NT2/D1 (cell line): ENCODE measurements around the gene FAM187B.
A peak's percentile ranks its signal among the peaks of the same experiment; 100 is the strongest.
"Not testable (repeated sequence)": the region's sequence is repeated elsewhere in the genome, so short reads cannot be mapped to it uniquely, and the experiment has no call there.

ENCODE experiments used
- DNase-seq: peaks from one replicate; pipeline ENCODE4 v3.0.0-alpha.2; 2011; ENCODE audit warnings: low read depth, low spot score
- H3K27me3 ChIP-seq: 2 replicates; pipeline ENCODE4 v1.6.0; 2011; ENCODE audit warnings: mild to moderate bottlenecking; ENCODE audit not compliant: insufficient read length, insufficient read depth
- H3K36me3 ChIP-seq: 2 replicates; pipeline ENCODE4 v1.6.1; 2011; ENCODE audit warnings: mild to moderate bottlenecking, low read length, mixed read lengths; ENCODE audit not compliant: insufficient read depth, insufficient read length
- H3K4me1 ChIP-seq: 2 replicates; pipeline ENCODE4 v1.5.1; 2011; ENCODE audit not compliant: insufficient read depth, insufficient read length
- H3K4me3 ChIP-seq: 2 replicates; pipeline ENCODE4 v1.5.1; 2011; ENCODE audit warnings: low read depth; ENCODE audit not compliant: insufficient read length
- H3K9ac ChIP-seq: 2 replicates; pipeline ENCODE4 v1.6.0; 2011; ENCODE audit warnings: low read depth; ENCODE audit not compliant: insufficient read length
- H3K9me3 ChIP-seq: 2 replicates; pipeline ENCODE4 v1.5.1; 2011; ENCODE audit warnings: mild to moderate bottlenecking, low read length; ENCODE audit not compliant: insufficient read depth
- SUZ12 ChIP-seq: IDR thresholded peaks from 2 replicates; pipeline ENCODE4 v1.6.1; 2011; ENCODE audit not compliant: insufficient read length, insufficient read depth; ENCODE audit errors: extremely low read depth
- YY1 ChIP-seq: IDR thresholded peaks from 2 replicates; pipeline ENCODE4 v1.6.1; 2011; ENCODE audit not compliant: insufficient read length, insufficient read depth
- ZNF274 ChIP-seq: IDR thresholded peaks from 2 replicates; pipeline ENCODE4 v1.6.1; 2011; ENCODE audit warnings: mild to moderate bottlenecking, low read depth, low read length

The FAM187B gene

GRCh38 chr19:35205733-35206323 is 22.7 kb downstream of the FAM187B start:
- peaks cover 11% of the 10 kb centered on the region for H3K4me1 ChIP-seq
- H3K36me3 ChIP-seq: no peaks in the 10 kb centered on the region
- H3K27me3 ChIP-seq: no peaks in the 10 kb centered on the region
- H3K4me3 ChIP-seq: no peak overlapping the region
- no peaks in the 10 kb centered on the region for H3K9me3 ChIP-seq
- no peak overlapping the region for H3K9ac ChIP-seq
- TF ChIP-seq SUZ12 (no peak), ZNF274 (no peak), YY1 (no peak)
- DNase-seq: no peak

- Histone ChIP-seq H3K4me3 (no peak overlapping the region), H3K27me3 (no peaks in the 10 kb centered on the region), H3K4me1 (peaks cover 11% of the 10 kb centered on the region), H3K9me3 (no peaks in the 10 kb centered on the region), H3K9ac (peak overlapping the region; percentile 22), H3K36me3 (no peaks in the 10 kb centered on the region)
- TF ChIP-seq ZNF274 (no peak), SUZ12 (no peak), YY1 (no peak)
- no peak for DNase-seq
These were observed 23.5 kb downstream of the FAM187B start for GRCh38 chr19:35204799-35205732.

GRCh38 chr19:35202722-35203688 is 25.5 kb downstream of the FAM187B start:
- Histone ChIP-seq H3K36me3 (no peaks in the 10 kb centered on the region), H3K4me1 (peaks cover 11% of the 10 kb centered on the region), H3K4me3 (no peak overlapping the region), H3K9ac (no peak overlapping the region), H3K9me3 (no peaks in the 10 kb centered on the region), H3K27me3 (no peaks in the 10 kb centered on the region)
- TF ChIP-seq SUZ12: no peak
- no peak for TF ChIP-seq ZNF274
- TF ChIP-seq YY1: no peak
- DNase-seq: peak; percentile 92

GRCh38 chr19:35199481-35199880 is 29.1 kb downstream of the FAM187B start:
- DNase-seq: no peak
- Histone ChIP-seq H3K36me3 (no peaks in the 10 kb centered on the region), H3K9me3 (no peaks in the 10 kb centered on the region), H3K4me1 (peaks cover 8% of the 10 kb centered on the region), H3K4me3 (no peak overlapping the region), H3K27me3 (no peaks in the 10 kb centered on the region), H3K9ac (no peak overlapping the region)
- TF ChIP-seq YY1: no peak
- no peak for TF ChIP-seq ZNF274
- TF ChIP-seq SUZ12: no peak

- H3K9me3 ChIP-seq, H3K4me3 ChIP-seq, H3K9ac ChIP-seq, H3K4me1 ChIP-seq, DNase-seq, H3K36me3 ChIP-seq, H3K27me3 ChIP-seq: not testable (repeated sequence)
These were observed 31.7 kb downstream of the FAM187B start for GRCh38 chr19:35196861-35197260.

GRCh38 chr19:35195830-35196229 is 32.7 kb downstream of the FAM187B start:
- no peaks in the 10 kb centered on the region for H3K36me3 ChIP-seq
- H3K9me3 ChIP-seq: no peaks in the 10 kb centered on the region
- H3K4me1 ChIP-seq: no peaks in the 10 kb centered on the region
- no peak overlapping the region for H3K4me3 ChIP-seq
- DNase-seq: no peak
- H3K9ac ChIP-seq: no peak overlapping the region
- no peaks in the 10 kb centered on the region for H3K27me3 ChIP-seq
- no peak for TF ChIP-seq SUZ12
